GM12878 (cell line): ENCODE data around the gene TDRD3. TPM values are rescaled to one million over a fixed set of nuclear protein-coding genes. Genes with fewer than 3 reads are reported as not detected.

Source experiments
- ATAC-seq: fragments of 200-7000 bp; cut with Tn5 transposase; 3 replicates; pipeline ENCODE4 v1.9.1; 2020; ENCODE audit warnings: mild to moderate bottlenecking, moderate library complexity
- BruUV-seq: library from RNA; stranded (reverse); fragments of 400-500 nt; replicated peaks from 2 replicates; lab custom pipeline; 2021; lab: Mats Ljungman, UMichigan
- CTCF ChIA-PET: fragments of 300-600 bp; sonication (Branson Sonifier 250); formaldehyde crosslinking; extraction: SDS; loops from one replicate; lab custom pipeline; 2021; ENCODE audit warnings: inconsistent platforms; lab: Yijun Ruan, JAX
- POLR2A ChIA-PET: fragments of 350-600 bp; formaldehyde crosslinking; extraction: SDS; loops from one replicate; lab custom pipeline; 2021; ENCODE audit warnings: inconsistent platforms; lab: Charles Lee
- RAD21 ChIA-PET: fragments of 300-600 bp; sonication (Branson Sonifier 250); formaldehyde crosslinking; loops from one replicate; lab custom pipeline; 2023; ENCODE audit warnings: antibody characterized with exemption; ENCODE audit not compliant: unreplicated experiment; lab: Charles Lee
- SMC1A ChIA-PET: fragments of 300-600 bp; sonication (Branson Sonifier 250); formaldehyde crosslinking; loops from one replicate; lab custom pipeline; 2023; ENCODE audit not compliant: unreplicated experiment, uncharacterized antibody; lab: Charles Lee
- DNase-seq: peaks from one replicate; pipeline ENCODE4 v3.0.0-alpha.2; 2011; ENCODE audit warnings: low read depth, low spot score
- FAIRE-seq: peaks from 3 replicates; lab custom pipeline; 2011; peaks lifted over from hg19 to GRCh38; lab: Jason Lieb, UNC
- H2AFZ ChIP-seq: 2 replicates; pipeline ENCODE4 v1.6.0; 2011; ENCODE audit warnings: low read depth, low read length, control low read depth; ENCODE audit not compliant: control insufficient read depth
- H3K27ac ChIP-seq: 2 replicates; pipeline ENCODE4 v1.5.1; 2011; ENCODE audit warnings: control low read depth; ENCODE audit not compliant: control insufficient read depth, insufficient read depth
- H3K27me3 ChIP-seq, 2 experiments: replicated peaks in 1 of 2; 2 replicates each; pipeline versions ENCODE4 v1.6.0 to v1.6.1; 2011; ENCODE audit warnings: low read length in 1 of 2; ENCODE audit not compliant: control insufficient read depth in 2 of 2, insufficient read depth in 2 of 2
- H3K36me3 ChIP-seq, 2 experiments: 2 replicates each; pipeline ENCODE4 v1.5.1; 2011; ENCODE audit warnings: low read length in 1 of 2; ENCODE audit not compliant: control insufficient read depth in 2 of 2, insufficient read depth in 2 of 2
- H3K4me1 ChIP-seq: 2 replicates; pipeline ENCODE4 v1.6.1; 2011; ENCODE audit warnings: mild to moderate bottlenecking, low read length, moderate library complexity, mixed read lengths; ENCODE audit not compliant: control insufficient read depth, insufficient read depth
- H3K4me2 ChIP-seq: 2 replicates; pipeline ENCODE4 v1.6.0; 2011; ENCODE audit warnings: control low read depth; ENCODE audit not compliant: control insufficient read depth, insufficient read depth
- H3K4me3 ChIP-seq: fragments of 200-600 bp; sonication (generic); 2 replicates; pipeline ENCODE4 v1.5.1; 2016
- H3K79me2 ChIP-seq: 2 replicates; pipeline ENCODE4 v1.6.0; 2011; ENCODE audit warnings: low read length; ENCODE audit not compliant: control insufficient read depth, insufficient read depth
- H3K9ac ChIP-seq: 2 replicates; pipeline ENCODE4 v1.8.0; 2011; ENCODE audit warnings: low read length, control low read depth, mixed read lengths; ENCODE audit not compliant: control insufficient read depth, insufficient read depth
- H3K9me3 ChIP-seq: replicated peaks from 3 replicates; pipeline ENCODE4 v1.5.1; 2011; ENCODE audit warnings: mild to moderate bottlenecking, low read length; ENCODE audit not compliant: control insufficient read depth, insufficient read depth
- H4K20me1 ChIP-seq: 2 replicates; pipeline ENCODE4 v1.6.0; 2011; ENCODE audit not compliant: control insufficient read depth, insufficient read depth
- CTCF ChIP-seq, 3 experiments: IDR thresholded peaks in 2 of 3; conservative IDR thresholded peaks in 1 of 3; 2 replicates each; pipeline ENCODE4 v1.5.1; 2011; ENCODE audit warnings: low read depth in 3 of 3, low read length in 3 of 3, mild to moderate bottlenecking in 3 of 3, control low read depth in 2 of 3, moderate library complexity in 2 of 3, inconsistent platforms in 1 of 3, mixed read lengths in 1 of 3; ENCODE audit not compliant: control insufficient read depth in 2 of 3, insufficient read depth in 1 of 3; ENCODE audit errors: extremely low read depth in 1 of 3
- ETV6 ChIP-seq, 2 experiments: fragments of 450-650 bp in 1 of 2; IDR thresholded peaks in 1 of 2; conservative IDR thresholded peaks in 1 of 2; 2 replicates each; pipeline ENCODE4 v1.6.1; 2014; ENCODE audit warnings: antibody characterized with exemption in 1 of 2, borderline replicate concordance in 1 of 2, low read depth in 1 of 2, mild to moderate bottlenecking in 1 of 2, moderate library complexity in 1 of 2
- HSF1 ChIP-seq: fragments of 150-350 bp; IDR thresholded peaks from 2 replicates; pipeline ENCODE4 v1.6.1; 2014; ENCODE audit warnings: mild to moderate bottlenecking, low read depth, low read length
- KDM1A ChIP-seq: fragments of 200-600 bp; sonication (generic); IDR thresholded peaks from 2 replicates; pipeline ENCODE4 v1.6.1; 2016; ENCODE audit warnings: borderline replicate concordance
- LARP7 ChIP-seq: fragments of 450-650 bp; IDR thresholded peaks from 2 replicates; pipeline ENCODE4 v1.6.1; 2017; ENCODE audit warnings: mild to moderate bottlenecking
- MEF2A ChIP-seq: IDR thresholded peaks from 2 replicates; pipeline ENCODE4 v1.6.1; 2011; ENCODE audit warnings: low read depth, mild to moderate bottlenecking, low read length, moderate library complexity; ENCODE audit not compliant: insufficient read depth
- NFIC ChIP-seq: IDR thresholded peaks from 2 replicates; pipeline ENCODE4 v1.6.1; 2012; ENCODE audit warnings: low read depth, mild to moderate bottlenecking, inconsistent platforms, low read length, moderate library complexity
- NFYB ChIP-seq: IDR thresholded peaks from 2 replicates; pipeline ENCODE4 v1.6.1; 2011; ENCODE audit warnings: low read depth, mild to moderate bottlenecking, low read length, improper control_type of control experiment, moderate library complexity; ENCODE audit not compliant: insufficient read depth
- RUNX3 ChIP-seq: IDR thresholded peaks from 2 replicates; pipeline ENCODE4 v1.6.1; 2012; ENCODE audit warnings: low read length, inconsistent platforms
- SMAD5 ChIP-seq: IDR thresholded peaks from 2 replicates; pipeline ENCODE4 v1.6.1; 2016; ENCODE audit warnings: antibody characterized with exemption, low read depth
- TCF7 ChIP-seq: IDR thresholded peaks from 2 replicates; pipeline ENCODE4 v1.6.1; 2014; ENCODE audit warnings: antibody characterized with exemption, borderline replicate concordance
- WGBS: methylation state at CpG from one replicate; pipeline ENCODE4 v1.1.6; 2016; ENCODE audit warnings: low lambda C conversion rate; ENCODE audit not compliant: insufficient replicate concordance, insufficient coverage; ENCODE audit errors: missing lambda C conversion rate; 5-methylcytosine and 5-hydroxymethylcytosine counted together
- in situ Hi-C: fragments of 300-500 bp; cut with MboI; formaldehyde crosslinking; loops from 9 replicates; pipeline ENCODE4 v1.14.3; 2018; ENCODE audit warnings: mixed read lengths
- intact Hi-C: fragments of 100-400 bp; cut with micrococcal nuclease; formaldehyde crosslinking; loops from one replicate; pipeline ENCODE4 v1.14.2; 2022; ENCODE audit not compliant: unreplicated experiment
- polyA plus RNA-seq, 11 experiments: library from polyadenylated mRNA; depleted of rRNA in 4 of 11; unstranded in 6 of 11; stranded (reverse) in 5 of 11; fragments of >200 nt; fragmentation: Nextera tagmentation in 4 of 11; fragmentation: Illumina TruSeq in 1 of 11; extraction: Ambion mirVana in 4 of 11; extraction: Trizol in 1 of 11; gene quantifications; 1 replicate in 1 of 11; 2 replicates in 10 of 11; pipeline versions ENCODE4 v1.2.1 to v1.2.3, GENCODE V29; 2011 to 2016; ENCODE audit warnings: inconsistent platforms in 2 of 11, missing spikeins in 2 of 11, low read depth in 1 of 11
- total RNA-seq, 4 experiments: library from RNA; depleted of rRNA in 3 of 4; stranded (reverse); fragments of >200 nt in 3 of 4; fragmentation: Illumina TruSeq in 1 of 4; extraction: Trizol in 1 of 4; gene quantifications; 2 replicates each; pipeline versions ENCODE4 v1.2.1 to v1.2.3, GENCODE V29; 2013 to 2021

The TDRD3 gene
- total and polyA plus RNA-seq, 10 of the 15 experiments (the other 5 are each of a cell fraction or from before 2014, with no cell fraction given): 8.4 to 27.9 (median 15.8) TPM

GRCh38 chr13:60410299-60410698 is 13.3 kb downstream of the TDRD3 start (continued):
- TF ChIP-seq NFYB (no peak), HSF1 (no peak), CTCF (IDR thresholded peaks at IDR 0.05 in 2 of 3, conservative IDR thresholded peaks at IDR 0.05 in 1 of 3; ENCODE audit: control insufficient read depth in 2 of 3, extremely low read depth in 1 of 3, insufficient read depth in 1 of 3, low read depth in 3 of 3, low read length in 3 of 3) (no peak), SMAD5 (no peak)

GRCh38 chr13:60411464-60411863 is 14.4 kb downstream of the TDRD3 start:
- CTCF ChIA-PET: interaction anchor here (0.6 to 2.0 kb wide), 8 partner anchors 12 to 655 kb away, joined by 3 to 7 read pairs (median 5); partner anchors contain the start of gene TDRD3
- Histone ChIP-seq H3K27ac (no peak overlapping the region), H3K4me2 (no peak overlapping the region), H3K79me2 (peaks cover 12% of the 10 kb centered on the region; the same call in 1 of the 2 replicates), H3K9me3 (no peaks in the 10 kb centered on the region; the same call in 2 of the 3 replicates), H2AFZ (no peak overlapping the region), H3K36me3 (no peaks in the 10 kb centered on the region), H3K4me3 (no peak overlapping the region), H3K4me1 (no peaks in the 10 kb centered on the region)
- POLR2A ChIA-PET: interaction anchor here (0.6 to 1.3 kb wide), 3 partner anchors 11 to 51 kb away, joined by 3 to 5 read pairs (median 4); no protein-coding TSS in a partner anchor
- WGBS: 74% methylated on average over 1 of the region's 1 CpG
- no TSS peak for BruUV-seq
- ATAC-seq (peak; percentile 53), DNase-seq (no peak), FAIRE-seq (no peak)
- SMC1A ChIA-PET: interaction anchor here (1.4 to 4.5 kb wide), 3 partner anchors 9 to 17 kb away, joined by 3 to 55 read pairs (median 12); no protein-coding TSS in a partner anchor
- in situ Hi-C loops (no loop called here), intact Hi-C loops (no loop called here)
- RAD21 ChIA-PET: interaction anchor here (1.5 to 4.6 kb wide), 5 partner anchors 13 to 83 kb away, joined by 4 to 29 read pairs (median 16); no protein-coding TSS in a partner anchor
- peak; percentile 71 for TF ChIP-seq RUNX3
- peak; percentile 56; the same call in 1 of the 2 replicates for TF ChIP-seq MEF2A
- TF ChIP-seq LARP7: no peak
- no peak for TF ChIP-seq KDM1A
- TF ChIP-seq ETV6 (conservative IDR thresholded peaks at IDR 0.05 in 1 of 2, IDR thresholded peaks at IDR 0.05 in 1 of 2; ENCODE audit: borderline replicate concordance in 1 of 2, low read depth in 1 of 2): no peak
- TF ChIP-seq TCF7: peak; percentile 94
- peak; percentile 62; the same call in 1 of the 2 replicates for TF ChIP-seq NFIC
- TF ChIP-seq, all 136 proteins: peak for 4
- Histone ChIP-seq H3K27me3 (no peaks in the 10 kb centered on the region), H3K9ac (no peak overlapping the region), H4K20me1 (no peaks in the 10 kb centered on the region)
